Calu3 (cell line): ENCODE measurements around the gene LRP8. TPM values are rescaled to one million over a fixed set of nuclear protein-coding genes. Genes with fewer than 3 reads are reported as not detected.

Experiments
- BruUV-seq: library from RNA; stranded (reverse); fragments of 400-500 nt; replicated peaks from 2 replicates; lab custom pipeline; 2021; lab: Mats Ljungman, UMichigan
- CTCF ChIA-PET: fragments of 300-600 bp; sonication (Branson Sonifier 250); formaldehyde crosslinking; loops from one replicate; lab custom pipeline; 2022; ENCODE audit warnings: antibody characterized with exemption; lab: Charles Lee
- DNase-seq: peaks from one replicate; pipeline ENCODE4 v3.0.0; 2022
- H3K27ac Mint-ChIP-seq: one replicate; pipeline ENCODE4 v1.8.0; 2022; ENCODE audit warnings: mixed read lengths; ENCODE audit not compliant: unreplicated experiment
- H3K27me3 Mint-ChIP-seq: one replicate; pipeline ENCODE4 v1.8.0; 2022; ENCODE audit warnings: mixed read lengths; ENCODE audit not compliant: unreplicated experiment
- H3K36me3 Mint-ChIP-seq: one replicate; pipeline ENCODE4 v1.8.0; 2022; ENCODE audit warnings: mild to moderate bottlenecking, moderate library complexity, mixed read lengths; ENCODE audit not compliant: insufficient read depth, unreplicated experiment
- H3K4me1 Mint-ChIP-seq: one replicate; pipeline ENCODE4 v1.8.0; 2022; ENCODE audit warnings: mild to moderate bottlenecking, low read depth, mixed read lengths; ENCODE audit not compliant: unreplicated experiment
- H3K4me3 Mint-ChIP-seq: one replicate; pipeline ENCODE4 v1.8.0; 2022; ENCODE audit warnings: mild to moderate bottlenecking, low read depth, moderate library complexity, mixed read lengths; ENCODE audit not compliant: unreplicated experiment
- H3K9me3 Mint-ChIP-seq: one replicate; pipeline ENCODE4 v1.8.0; 2022; ENCODE audit warnings: low read depth, mixed read lengths; ENCODE audit not compliant: unreplicated experiment
- intact Hi-C: fragments of 100-400 bp; cut with micrococcal nuclease; formaldehyde crosslinking; loops from one replicate; pipeline ENCODE4 v1.10.0; 2022; ENCODE audit not compliant: unreplicated experiment
- total RNA-seq: library from RNA; stranded (reverse); gene quantifications from 2 replicates; pipeline ENCODE4 v1.2.3, GENCODE V29; 2022
- TF ChIP-seq, protein P1 (sequence below): fragments of 200-600 bp; IDR thresholded peaks from one replicate; pipeline ENCODE4 v1.8.0; 2022; ENCODE audit warnings: antibody characterized with exemption; ENCODE audit not compliant: unreplicated experiment

Gene LRP8
- total RNA-seq, 1 experiment from 2014 or later, result 104 TPM

DNA sequence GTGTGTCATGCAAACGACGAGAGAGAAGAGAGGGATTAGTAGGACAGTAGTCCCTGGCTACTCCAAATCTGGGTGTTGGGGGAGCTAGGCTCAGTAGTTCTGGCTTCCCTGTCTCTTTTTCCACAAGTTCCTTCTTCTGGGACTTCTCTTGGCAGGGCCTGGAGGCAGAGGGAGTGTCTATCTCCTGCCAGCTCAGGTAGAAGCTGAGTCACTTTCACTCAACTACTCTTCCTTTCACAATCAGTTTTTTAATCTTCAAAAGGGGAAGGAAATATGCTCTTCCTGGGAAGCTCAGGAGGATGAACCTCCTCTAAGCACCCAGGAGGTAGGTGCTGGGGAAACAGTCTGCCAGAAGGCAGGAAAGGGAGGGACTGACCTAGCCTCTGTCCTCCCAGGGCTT is 54.3 kb downstream of the LRP8 start:
- intact Hi-C loops, result no loop called here
- CTCF ChIA-PET, result no interaction called here
- no TSS peak for BruUV-seq
- Mint-ChIP-seq H3K36me3 (peaks cover 15% of the 10 kb centered on the region), H3K9me3 (no peaks in the 10 kb centered on the region), H3K4me1 (no peaks in the 10 kb centered on the region), H3K27me3 (no peaks in the 10 kb centered on the region), H3K27ac (no peak overlapping the region), H3K4me3 (no peak overlapping the region)
- TF ChIP-seq, protein P1, sequence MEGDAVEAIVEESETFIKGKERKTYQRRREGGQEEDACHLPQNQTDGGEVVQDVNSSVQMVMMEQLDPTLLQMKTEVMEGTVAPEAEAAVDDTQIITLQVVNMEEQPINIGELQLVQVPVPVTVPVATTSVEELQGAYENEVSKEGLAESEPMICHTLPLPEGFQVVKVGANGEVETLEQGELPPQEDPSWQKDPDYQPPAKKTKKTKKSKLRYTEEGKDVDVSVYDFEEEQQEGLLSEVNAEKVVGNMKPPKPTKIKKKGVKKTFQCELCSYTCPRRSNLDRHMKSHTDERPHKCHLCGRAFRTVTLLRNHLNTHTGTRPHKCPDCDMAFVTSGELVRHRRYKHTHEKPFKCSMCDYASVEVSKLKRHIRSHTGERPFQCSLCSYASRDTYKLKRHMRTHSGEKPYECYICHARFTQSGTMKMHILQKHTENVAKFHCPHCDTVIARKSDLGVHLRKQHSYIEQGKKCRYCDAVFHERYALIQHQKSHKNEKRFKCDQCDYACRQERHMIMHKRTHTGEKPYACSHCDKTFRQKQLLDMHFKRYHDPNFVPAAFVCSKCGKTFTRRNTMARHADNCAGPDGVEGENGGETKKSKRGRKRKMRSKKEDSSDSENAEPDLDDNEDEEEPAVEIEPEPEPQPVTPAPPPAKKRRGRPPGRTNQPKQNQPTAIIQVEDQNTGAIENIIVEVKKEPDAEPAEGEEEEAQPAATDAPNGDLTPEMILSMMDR, result no peak
- DNase-seq, result no peak

DNA sequence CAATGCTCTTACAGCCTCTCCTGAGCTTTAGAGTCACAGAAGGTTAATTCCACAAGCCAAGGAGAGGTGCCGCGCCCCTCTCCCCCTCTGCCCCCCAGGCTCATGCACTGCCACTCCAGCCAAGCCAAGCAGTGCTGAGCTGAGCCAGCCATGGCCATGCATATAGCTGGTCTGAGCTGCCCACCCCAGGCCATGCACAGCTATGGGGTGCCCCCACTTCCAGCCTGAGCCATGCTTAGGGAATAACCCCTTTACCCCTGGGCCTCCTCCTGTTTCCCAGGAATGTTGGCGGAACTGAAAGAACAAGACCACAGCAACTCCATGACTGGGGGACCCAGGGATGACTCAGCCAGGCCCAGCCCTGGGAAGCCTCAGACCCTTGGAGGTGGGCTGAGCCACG is 55.5 kb downstream of the LRP8 start:
- Mint-ChIP-seq H3K4me3 (no peak overlapping the region), H3K27ac (no peak overlapping the region), H3K27me3 (no peaks in the 10 kb centered on the region), H3K4me1 (no peaks in the 10 kb centered on the region), H3K36me3 (peaks cover 10% of the 10 kb centered on the region), H3K9me3 (no peaks in the 10 kb centered on the region)
- intact Hi-C loops, result no loop called here
- BruUV-seq, result no TSS peak
- CTCF ChIA-PET, result no interaction called here
- no peak for DNase-seq
- TF ChIP-seq, protein P1, result no peak

DNA sequence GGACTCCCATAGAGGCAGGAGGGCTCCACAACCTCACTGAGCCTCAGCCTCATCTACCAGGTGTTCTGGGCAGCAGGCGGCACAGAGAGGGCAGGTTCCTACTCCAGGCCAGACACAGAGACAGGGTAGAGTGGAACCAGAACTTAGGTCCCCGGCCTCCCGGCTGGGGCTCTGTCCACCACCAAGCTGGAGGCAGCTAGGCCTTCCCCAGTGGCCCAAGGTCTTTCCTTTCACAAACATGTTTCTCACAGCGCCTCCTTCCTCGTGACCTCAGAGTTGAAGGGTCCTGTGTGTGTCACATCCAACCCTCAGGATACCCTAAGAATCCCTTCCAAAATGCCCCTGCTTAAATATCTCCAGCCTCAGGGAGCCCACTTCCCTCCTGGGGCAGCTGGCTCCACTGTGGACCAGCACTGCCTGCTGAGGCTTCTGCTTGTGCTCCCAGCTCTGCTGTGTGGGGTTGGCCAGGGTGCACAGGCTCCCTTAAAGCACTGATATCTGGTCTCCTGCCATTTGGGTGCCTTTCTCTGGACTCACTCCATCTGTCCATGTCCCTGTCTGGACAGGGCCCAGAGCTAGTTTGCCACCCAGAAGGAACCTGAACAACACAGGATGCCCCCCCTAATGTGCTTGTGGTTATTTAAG is 56.3 kb downstream of the LRP8 start:
- no TSS peak for BruUV-seq
- CTCF ChIA-PET, result no interaction called here
- H3K27ac Mint-ChIP-seq, result no peak overlapping the region

DNA sequence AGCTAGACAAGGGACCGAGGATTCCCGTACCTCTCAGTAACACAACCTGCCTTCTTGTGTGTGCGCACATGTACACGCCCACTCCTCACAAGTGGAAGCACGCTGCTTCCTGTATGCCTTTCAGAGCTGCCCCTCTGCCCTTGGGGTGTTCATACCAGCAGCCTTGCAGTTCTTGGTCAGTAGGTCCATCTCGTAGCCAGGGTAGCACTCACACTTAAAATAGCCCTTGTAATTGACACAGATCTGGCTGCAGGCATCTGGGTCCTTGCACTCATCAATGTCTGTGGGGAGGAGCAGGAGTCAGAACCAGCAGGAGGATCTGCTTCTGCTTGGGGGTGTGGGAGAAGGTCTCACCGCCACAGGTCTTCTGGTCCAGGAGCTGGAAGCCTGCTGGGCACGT is 57.0 kb downstream of the LRP8 start:
- no peak overlapping the region for H3K27ac Mint-ChIP-seq
- no TSS peak for BruUV-seq
- no peaks in the 10 kb centered on the region for H3K4me1 Mint-ChIP-seq
- TF ChIP-seq, protein P1, result no peak
- no peaks in the 10 kb centered on the region for H3K27me3 Mint-ChIP-seq
- DNase-seq, result no peak
- no peaks in the 10 kb centered on the region for H3K9me3 Mint-ChIP-seq
- intact Hi-C loops, result no loop called here
- H3K4me3 Mint-ChIP-seq, result no peak overlapping the region
- CTCF ChIA-PET, result no interaction called here
- H3K36me3 Mint-ChIP-seq, result peaks cover 18% of the 10 kb centered on the region

More for the DNA sequence above, 56.3 kb downstream of the LRP8 start:
- no peak overlapping the region for H3K4me3 Mint-ChIP-seq
- TF ChIP-seq, protein P1, result no peak
- intact Hi-C loops, result no loop called here
- no peak for DNase-seq
- no peaks in the 10 kb centered on the region for H3K4me1 Mint-ChIP-seq
- peaks cover 11% of the 10 kb centered on the region for H3K36me3 Mint-ChIP-seq
- no peaks in the 10 kb centered on the region for H3K27me3 Mint-ChIP-seq
- no peaks in the 10 kb centered on the region for H3K9me3 Mint-ChIP-seq
